SH-SY5Y (cell line): ENCODE results near the gene HSPG2.

Experiments
- GATA2 ChIP-seq: IDR thresholded peaks from 2 replicates; pipeline ENCODE4 v1.6.1; 2011; ENCODE audit warnings: mild to moderate bottlenecking, low read depth, low read length
- GATA3 ChIP-seq: IDR thresholded peaks from 2 replicates; pipeline ENCODE4 v1.6.1; 2011; ENCODE audit warnings: low read depth, mild to moderate bottlenecking, low read length, moderate library complexity

DNA sequence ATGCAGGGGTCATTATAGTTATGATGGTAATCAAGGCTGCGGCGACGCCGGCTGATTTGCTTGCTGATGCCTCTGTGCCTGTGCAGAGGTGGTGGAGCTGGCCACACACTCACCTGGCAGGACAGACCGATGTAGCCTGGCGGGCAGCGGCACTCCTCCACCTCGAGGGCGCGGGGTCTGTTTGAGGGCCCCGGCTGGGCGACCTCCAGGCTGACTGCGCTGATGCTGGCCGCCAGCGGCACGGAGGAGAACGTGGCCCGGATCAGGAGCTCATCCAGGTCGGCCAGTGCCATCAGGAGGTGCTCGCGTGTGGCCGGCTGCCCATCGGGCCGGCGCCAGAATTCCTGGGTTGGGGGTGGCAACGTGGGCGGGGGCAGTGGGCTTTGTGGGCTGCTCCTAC is 72.4 kb downstream of the HSPG2 start:
- TF ChIP-seq GATA2 (no peak), GATA3 (no peak)
